OCI-LY7 (cell line): ENCODE data around the gene TMEM44. TPM values are rescaled to one million over a fixed set of nuclear protein-coding genes. Genes with fewer than 3 reads are reported as not detected.

ENCODE experiments used
- BruUV-seq: library from RNA; stranded (reverse); fragments of 400-500 nt; replicated peaks from 2 replicates; lab custom pipeline; 2021; lab: Mats Ljungman, UMichigan
- CTCF ChIA-PET: fragments of 300-600 bp; sonication (Branson Sonifier 250); formaldehyde crosslinking; loops from one replicate; lab custom pipeline; 2022; ENCODE audit warnings: antibody characterized with exemption; ENCODE audit not compliant: unreplicated experiment; lab: Charles Lee
- POLR2A ChIA-PET: fragments of 300-600 bp; sonication (Branson Sonifier 250); formaldehyde crosslinking; loops from one replicate; lab custom pipeline; 2022; ENCODE audit warnings: antibody characterized with exemption; lab: Charles Lee
- DNase-seq: peaks from one replicate; pipeline ENCODE4 v3.0.0-alpha.2; 2015; ENCODE audit warnings: low spot score
- H2AFZ ChIP-seq: fragments of 200-600 bp; sonication (generic), shearing (Covaris generic); 2 replicates; pipeline ENCODE4 v1.6.1; 2014; ENCODE audit warnings: mild to moderate bottlenecking, antibody characterized with exemption, low read length, moderate library complexity
- H3K27ac ChIP-seq: fragments of 200-600 bp; sonication (generic); 2 replicates; pipeline ENCODE4 v1.5.1; 2014; ENCODE audit warnings: mixed run types, low read depth, mild to moderate bottlenecking, moderate library complexity, low read length, inconsistent platforms; ENCODE audit not compliant: poor library complexity, severe bottlenecking
- H3K36me3 ChIP-seq: fragments of 200-600 bp; sonication (generic); 2 replicates; pipeline ENCODE4 v1.6.1; 2014; ENCODE audit warnings: mild to moderate bottlenecking, antibody characterized with exemption, low read length, moderate library complexity, mixed read lengths; ENCODE audit not compliant: insufficient read depth
- H3K4me1 ChIP-seq: fragments of 200-600 bp; sonication (generic); 2 replicates; pipeline ENCODE4 v1.5.1; 2014; ENCODE audit warnings: mild to moderate bottlenecking, low read length; ENCODE audit not compliant: insufficient read depth, poor library complexity, severe bottlenecking
- H3K4me2 ChIP-seq: fragments of 200-600 bp; sonication (generic); 2 replicates; pipeline ENCODE4 v1.6.1; 2014; ENCODE audit warnings: mild to moderate bottlenecking, low read length
- H3K4me3 ChIP-seq: fragments of 200-600 bp; sonication (generic); 2 replicates; pipeline ENCODE4 v1.5.1; 2014; ENCODE audit warnings: mild to moderate bottlenecking, low read depth, low read length; ENCODE audit not compliant: poor library complexity, severe bottlenecking
- H3K79me2 ChIP-seq: fragments of 200-600 bp; sonication (generic); 2 replicates; pipeline ENCODE4 v1.6.1; 2016; ENCODE audit warnings: low read depth, mild to moderate bottlenecking, low read length, moderate library complexity, mixed read lengths; ENCODE audit not compliant: insufficient read depth
- H3K9me2 ChIP-seq: fragments of 200-600 bp; sonication (generic); 2 replicates; pipeline ENCODE4 v1.6.1; 2016; ENCODE audit warnings: mild to moderate bottlenecking, low read length, mixed read lengths; ENCODE audit not compliant: insufficient read depth
- H3K9me3 ChIP-seq: fragments of 200-600 bp; sonication (generic); 2 replicates; pipeline ENCODE4 v1.6.1; 2014; ENCODE audit warnings: mild to moderate bottlenecking, mixed run types, low read length, mixed read lengths
- H4K20me1 ChIP-seq: fragments of 200-600 bp; sonication (generic); 2 replicates; pipeline ENCODE4 v1.6.1; 2014; ENCODE audit warnings: mild to moderate bottlenecking, antibody characterized with exemption, low read length, moderate library complexity, mixed read lengths; ENCODE audit not compliant: insufficient read depth
- EZH2phosphoT487 ChIP-seq: fragments of 200-600 bp; sonication (generic); IDR thresholded peaks from 2 replicates; pipeline ENCODE4 v1.6.1; 2018; ENCODE audit warnings: low read depth, borderline replicate concordance, mild to moderate bottlenecking, mixed run types, antibody characterized with exemption, low read length, moderate library complexity, mixed read lengths
- intact Hi-C: fragments of 100-400 bp; cut with micrococcal nuclease; formaldehyde crosslinking; loops from one replicate; pipeline ENCODE4 v1.10.0; 2022; ENCODE audit not compliant: unreplicated experiment
- total RNA-seq, 2 experiments: library from RNA; depleted of rRNA in 1 of 2; stranded (reverse); fragments of >200 nt in 1 of 2; shearing (Covaris generic) in 1 of 2; gene quantifications; 2 replicates each; pipeline ENCODE4 v1.2.3, GENCODE V29; 2014 to 2022
- TF ChIP-seq, protein P1 (sequence below): fragments of 200-600 bp; sonication (generic); conservative IDR thresholded peaks from 2 replicates; pipeline ENCODE4 v1.5.1; 2014; ENCODE audit warnings: mild to moderate bottlenecking, antibody characterized with exemption, low read length, moderate library complexity, mixed read lengths

The TMEM44 gene
- total RNA-seq, 2 experiments from 2014 or later = 8.8 to 22.9 TPM

DNA sequence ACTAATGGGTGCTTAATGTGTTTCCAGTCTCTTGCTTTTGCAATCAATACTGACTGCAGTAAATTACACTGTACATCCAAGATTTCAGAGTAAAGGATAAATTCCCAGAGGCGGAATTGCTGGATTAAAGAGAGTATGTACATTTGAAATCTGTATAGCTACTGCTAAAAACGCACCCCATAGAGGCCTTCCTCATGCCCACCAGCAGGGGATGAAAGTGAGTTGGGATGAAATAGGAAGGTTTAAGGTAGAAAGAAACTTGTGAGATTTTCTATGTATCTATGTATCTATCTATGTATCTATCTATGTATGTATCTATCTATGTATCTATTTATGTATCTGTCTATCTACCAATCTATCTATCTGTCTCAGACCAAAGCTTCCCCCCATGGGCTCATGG is 28.4 kb downstream of the TMEM44 start:
- Histone ChIP-seq H2AFZ (no peak overlapping the region), H3K79me2 (no peaks in the 10 kb centered on the region), H3K4me1 (no peaks in the 10 kb centered on the region), H3K27ac (no peak overlapping the region), H4K20me1 (no peaks in the 10 kb centered on the region), H3K9me3 (no peaks in the 10 kb centered on the region), H3K9me2 (no peaks in the 10 kb centered on the region), H3K4me3 (no peak overlapping the region), H3K4me2 (no peak overlapping the region), H3K36me3 (no peaks in the 10 kb centered on the region)
- ChIA-PET CTCF (no interaction called here), POLR2A (interaction anchor here (0.6 kb wide), 1 partner anchor 134 kb away, joined by 4 read pairs; no protein-coding TSS in a partner anchor)
- DNase-seq = no peak
- intact Hi-C loops = no loop called here
- no peak for TF ChIP-seq EZH2phosphoT487
- TF ChIP-seq, protein P1, sequence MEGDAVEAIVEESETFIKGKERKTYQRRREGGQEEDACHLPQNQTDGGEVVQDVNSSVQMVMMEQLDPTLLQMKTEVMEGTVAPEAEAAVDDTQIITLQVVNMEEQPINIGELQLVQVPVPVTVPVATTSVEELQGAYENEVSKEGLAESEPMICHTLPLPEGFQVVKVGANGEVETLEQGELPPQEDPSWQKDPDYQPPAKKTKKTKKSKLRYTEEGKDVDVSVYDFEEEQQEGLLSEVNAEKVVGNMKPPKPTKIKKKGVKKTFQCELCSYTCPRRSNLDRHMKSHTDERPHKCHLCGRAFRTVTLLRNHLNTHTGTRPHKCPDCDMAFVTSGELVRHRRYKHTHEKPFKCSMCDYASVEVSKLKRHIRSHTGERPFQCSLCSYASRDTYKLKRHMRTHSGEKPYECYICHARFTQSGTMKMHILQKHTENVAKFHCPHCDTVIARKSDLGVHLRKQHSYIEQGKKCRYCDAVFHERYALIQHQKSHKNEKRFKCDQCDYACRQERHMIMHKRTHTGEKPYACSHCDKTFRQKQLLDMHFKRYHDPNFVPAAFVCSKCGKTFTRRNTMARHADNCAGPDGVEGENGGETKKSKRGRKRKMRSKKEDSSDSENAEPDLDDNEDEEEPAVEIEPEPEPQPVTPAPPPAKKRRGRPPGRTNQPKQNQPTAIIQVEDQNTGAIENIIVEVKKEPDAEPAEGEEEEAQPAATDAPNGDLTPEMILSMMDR = peak; percentile 61
- BruUV-seq = no TSS peak

DNA sequence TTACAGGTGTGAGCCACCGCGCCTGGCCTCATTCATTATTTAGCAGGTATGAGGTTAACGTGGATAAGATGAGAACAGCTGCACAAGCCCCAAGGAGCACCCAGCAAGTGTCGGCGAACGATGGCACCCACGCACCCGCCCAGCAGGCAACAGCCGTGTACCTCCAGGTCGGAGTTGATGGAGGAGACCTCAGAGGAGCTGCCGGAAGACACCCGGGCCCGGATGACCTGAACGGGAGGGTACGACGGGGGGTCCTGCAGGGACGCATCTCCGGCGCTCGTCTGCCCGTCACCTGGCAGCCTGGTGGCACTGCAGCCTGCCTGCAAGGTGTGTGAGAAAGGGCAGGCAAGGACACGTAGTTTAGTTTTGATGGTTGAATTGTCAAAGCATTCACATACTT is 29.1 kb downstream of the TMEM44 start:
- Histone ChIP-seq H3K27ac (no peak overlapping the region), H3K79me2 (no peaks in the 10 kb centered on the region), H3K4me2 (no peak overlapping the region), H4K20me1 (no peaks in the 10 kb centered on the region), H3K36me3 (no peaks in the 10 kb centered on the region), H3K4me3 (no peak overlapping the region), H3K4me1 (no peaks in the 10 kb centered on the region), H3K9me2 (no peaks in the 10 kb centered on the region), H3K9me3 (no peaks in the 10 kb centered on the region), H2AFZ (no peak overlapping the region)
- DNase-seq = no peak
- intact Hi-C loops = no loop called here
- no peak for TF ChIP-seq EZH2phosphoT487
- TF ChIP-seq, protein P1 = no peak
- BruUV-seq = no TSS peak
- POLR2A ChIA-PET = no interaction called here
- CTCF ChIA-PET = no interaction called here

DNA sequence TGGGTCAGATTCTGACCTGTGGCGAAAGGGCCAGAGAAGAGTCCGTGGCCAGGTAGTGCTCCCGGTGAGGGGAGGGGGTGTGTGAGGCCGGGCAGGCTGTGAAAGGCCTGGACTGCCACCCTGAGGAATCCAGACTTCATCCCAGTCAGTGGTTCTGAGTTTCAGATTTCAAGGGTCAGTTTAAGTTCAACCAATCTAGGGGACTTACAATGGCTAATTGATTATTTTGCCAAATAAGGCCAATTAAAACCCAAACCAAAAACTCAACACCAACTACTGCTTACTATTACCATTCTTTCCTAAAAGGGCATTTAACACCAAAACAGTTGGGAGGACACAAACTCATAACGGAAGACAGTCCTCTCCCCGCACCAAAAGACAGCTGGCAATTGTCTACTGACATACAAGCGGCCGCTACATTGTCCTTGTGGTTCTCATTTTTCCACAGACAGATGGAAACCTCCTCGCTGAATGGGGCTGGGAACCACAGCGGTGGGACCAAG is 30.5 kb downstream of the TMEM44 start:
- Histone ChIP-seq H2AFZ (no peak overlapping the region), H4K20me1 (no peaks in the 10 kb centered on the region), H3K27ac (no peak overlapping the region), H3K36me3 (no peaks in the 10 kb centered on the region), H3K9me3 (no peaks in the 10 kb centered on the region), H3K4me3 (no peak overlapping the region), H3K4me2 (no peak overlapping the region), H3K9me2 (no peaks in the 10 kb centered on the region), H3K79me2 (no peaks in the 10 kb centered on the region), H3K4me1 (no peaks in the 10 kb centered on the region)
- no peak for TF ChIP-seq EZH2phosphoT487
- TF ChIP-seq, protein P1 = no peak
- CTCF ChIA-PET = no interaction called here
- DNase-seq = no peak
- POLR2A ChIA-PET = no interaction called here
- BruUV-seq = no TSS peak
- intact Hi-C loops = no loop called here
